ENCODE data around the gene ADGRF1.

GRCh38 chr6:47086051-47086770 is 44.1 kb upstream of the ADGRF1 start:
- TF ChIP-seq CTCF (IDR thresholded peaks at IDR 0.05 in 4 of 5, conservative IDR thresholded peaks at IDR 0.05 in 1 of 5) (no peak), POLR2A (IDR thresholded peaks at IDR 0.05) (no peak)
